ENCODE results near the gene HBG1.

Gene HBG1

DNA sequence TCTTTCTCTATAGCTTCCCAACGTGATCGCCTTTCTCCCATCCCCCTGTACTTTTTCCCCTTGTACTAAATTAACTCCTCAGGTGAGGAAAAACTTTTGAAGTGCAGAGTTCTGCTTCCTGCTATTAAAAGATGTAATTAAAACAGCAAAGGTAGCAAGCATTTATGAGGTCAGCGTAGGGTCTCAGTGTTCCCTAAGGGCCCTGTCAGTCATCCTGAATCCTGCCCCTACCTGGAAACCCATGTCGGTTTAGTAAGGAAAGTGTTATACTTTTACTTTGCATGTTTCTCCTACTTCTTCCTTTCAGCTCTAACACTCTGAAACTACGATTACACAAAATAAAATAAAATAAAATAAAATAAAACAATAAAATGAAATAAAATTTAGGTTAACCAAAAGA lies 21.5 kb downstream of the HBG1 start (continued):
- no peak for TF ChIP-seq ZNF239 (tag by site-specific recombination; IDR thresholded peaks at IDR 0.05)
- no peak for TF ChIP-seq OVOL3 (tag by site-specific recombination; IDR thresholded peaks at IDR 0.05)
- no peak for TF ChIP-seq ZNF354C (tag by site-specific recombination; IDR thresholded peaks at IDR 0.05; ENCODE audit: borderline replicate concordance, low read depth)
- no peak for TF ChIP-seq ZNF768 (tag by site-specific recombination; IDR thresholded peaks at IDR 0.05)
- TF ChIP-seq GLI2 (tag by site-specific recombination; IDR thresholded peaks at IDR 0.05; ENCODE audit: borderline replicate concordance, low read depth), result no peak

DNA sequence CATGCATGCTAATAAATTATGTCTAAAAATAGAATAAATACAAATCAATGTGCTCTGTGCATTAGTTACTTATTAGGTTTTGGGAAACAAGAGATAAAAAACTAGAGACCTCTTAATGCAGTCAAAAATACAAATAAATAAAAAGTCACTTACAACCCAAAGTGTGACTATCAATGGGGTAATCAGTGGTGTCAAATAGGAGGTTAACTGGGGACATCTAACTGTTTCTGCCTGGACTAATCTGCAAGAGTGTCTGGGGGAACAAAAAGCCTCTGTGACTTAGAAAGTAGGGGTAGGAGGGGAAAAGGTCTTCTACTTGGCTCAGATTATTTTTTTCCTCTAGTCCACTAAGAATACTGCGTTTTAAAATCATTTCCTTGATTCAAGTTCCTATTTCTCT lies 22.0 kb downstream of the HBG1 start:
- Histone ChIP-seq H3K4me1 (ENCODE audit: control insufficient read depth, insufficient read depth, low read length) (no peaks in the 10 kb centered on the region), H3K36me3 (ENCODE audit: control insufficient read depth in 2 of 2, insufficient read depth in 1 of 2, low read length in 2 of 2) (no peaks in the 10 kb centered on the region), H3K27ac (ENCODE audit: extremely low read depth, low read depth, low read length) (no peak overlapping the region), H3K4me3 (ENCODE audit: low read depth, low read length) (no peak overlapping the region), H3K9me3 (ENCODE audit: control insufficient read depth, insufficient read depth, low read depth, low read length) (no peaks in the 10 kb centered on the region)
- ChIA-PET CTCF (no interaction called here), POLR2A (no interaction called here)
- TF ChIP-seq KLF8 (tag by site-specific recombination; IDR thresholded peaks at IDR 0.05), result no peak
- TF ChIP-seq, protein P1, sequence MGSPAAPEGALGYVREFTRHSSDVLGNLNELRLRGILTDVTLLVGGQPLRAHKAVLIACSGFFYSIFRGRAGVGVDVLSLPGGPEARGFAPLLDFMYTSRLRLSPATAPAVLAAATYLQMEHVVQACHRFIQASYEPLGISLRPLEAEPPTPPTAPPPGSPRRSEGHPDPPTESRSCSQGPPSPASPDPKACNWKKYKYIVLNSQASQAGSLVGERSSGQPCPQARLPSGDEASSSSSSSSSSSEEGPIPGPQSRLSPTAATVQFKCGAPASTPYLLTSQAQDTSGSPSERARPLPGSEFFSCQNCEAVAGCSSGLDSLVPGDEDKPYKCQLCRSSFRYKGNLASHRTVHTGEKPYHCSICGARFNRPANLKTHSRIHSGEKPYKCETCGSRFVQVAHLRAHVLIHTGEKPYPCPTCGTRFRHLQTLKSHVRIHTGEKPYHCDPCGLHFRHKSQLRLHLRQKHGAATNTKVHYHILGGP (tag by site-specific recombination; IDR thresholded peaks at IDR 0.05), result no peak
- no peak for TF ChIP-seq ZNF223 (tag by site-specific recombination; IDR thresholded peaks at IDR 0.05)
- no peak for TF ChIP-seq ZNF433 (tag by site-specific recombination; IDR thresholded peaks at IDR 0.05; ENCODE audit: low read depth)
- TF ChIP-seq ZNF19 (tag by site-specific recombination; IDR thresholded peaks at IDR 0.05; ENCODE audit: low read depth), result no peak
- TF ChIP-seq ZNF174 (tag by site-specific recombination; IDR thresholded peaks at IDR 0.05), result no peak
- no peak for TF ChIP-seq ZNF292 (tag by site-specific recombination; IDR thresholded peaks at IDR 0.05; ENCODE audit: borderline replicate concordance, low read depth)
- no peak for TF ChIP-seq GLIS2 (tag by site-specific recombination; IDR thresholded peaks at IDR 0.05)
- no peak for TF ChIP-seq HOXD13 (CRISPR knock-in tag; IDR thresholded peaks at IDR 0.05; ENCODE audit: borderline replicate concordance)
- TF ChIP-seq ZNF624 (tag by site-specific recombination; IDR thresholded peaks at IDR 0.05), result no peak
- TF ChIP-seq ZNF274 (IDR thresholded peaks at IDR 0.05; ENCODE audit: low read length), result no peak
- no peak for TF ChIP-seq ZNF274 (tag by site-specific recombination; IDR thresholded peaks at IDR 0.05; ENCODE audit: borderline replicate concordance)
- no peak for TF ChIP-seq ZNF658 (tag by site-specific recombination; IDR thresholded peaks at IDR 0.05)
- TF ChIP-seq ZNF670 (tag by site-specific recombination; IDR thresholded peaks at IDR 0.05; ENCODE audit: low read depth), result no peak
- no peak for TF ChIP-seq ZNF157 (tag by site-specific recombination; IDR thresholded peaks at IDR 0.05)
- no peak for TF ChIP-seq ZNF239 (tag by site-specific recombination; IDR thresholded peaks at IDR 0.05)
- no peak for TF ChIP-seq ZNF571 (tag by site-specific recombination; IDR thresholded peaks at IDR 0.05)
- TF ChIP-seq, protein P2, sequence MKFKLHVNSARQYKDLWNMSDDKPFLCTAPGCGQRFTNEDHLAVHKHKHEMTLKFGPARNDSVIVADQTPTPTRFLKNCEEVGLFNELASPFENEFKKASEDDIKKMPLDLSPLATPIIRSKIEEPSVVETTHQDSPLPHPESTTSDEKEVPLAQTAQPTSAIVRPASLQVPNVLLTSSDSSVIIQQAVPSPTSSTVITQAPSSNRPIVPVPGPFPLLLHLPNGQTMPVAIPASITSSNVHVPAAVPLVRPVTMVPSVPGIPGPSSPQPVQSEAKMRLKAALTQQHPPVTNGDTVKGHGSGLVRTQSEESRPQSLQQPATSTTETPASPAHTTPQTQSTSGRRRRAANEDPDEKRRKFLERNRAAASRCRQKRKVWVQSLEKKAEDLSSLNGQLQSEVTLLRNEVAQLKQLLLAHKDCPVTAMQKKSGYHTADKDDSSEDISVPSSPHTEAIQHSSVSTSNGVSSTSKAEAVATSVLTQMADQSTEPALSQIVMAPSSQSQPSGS (tag by site-specific recombination; IDR thresholded peaks at IDR 0.05; ENCODE audit: low read depth), result no peak
- TF ChIP-seq ZFP41 (tag by site-specific recombination; IDR thresholded peaks at IDR 0.05; ENCODE audit: borderline replicate concordance), result no peak
- no peak for TF ChIP-seq ZXDB (tag by site-specific recombination; IDR thresholded peaks at IDR 0.05)
- no peak for TF ChIP-seq ZNF140 (tag by site-specific recombination; IDR thresholded peaks at IDR 0.05)
